H4 (cell line): ENCODE results near the gene PDZD2. TPM values are rescaled to one million over a fixed set of nuclear protein-coding genes. Genes with fewer than 3 reads are reported as not detected.
"Not testable (repeated sequence)": the region's sequence is repeated elsewhere in the genome, so short reads cannot be mapped to it uniquely, and the experiment has no call there.

Experiments used
- DNase-seq: peaks from one replicate; pipeline ENCODE4 v3.0.0-alpha.2; 2015; ENCODE audit warnings: low spot score
- total RNA-seq: library from RNA; depleted of rRNA; stranded (reverse); fragments of >200 nt; shearing (Covaris generic); gene quantifications from 2 replicates; pipeline ENCODE4 v1.2.3, GENCODE V29; 2014

The PDZD2 gene
- total RNA-seq, 1 experiment from 2014 or later, result 1.2 TPM

GRCh38 chr5:31732821-31733220 is 93.9 kb downstream of the PDZD2 start:
- not testable (repeated sequence) for DNase-seq

DNA sequence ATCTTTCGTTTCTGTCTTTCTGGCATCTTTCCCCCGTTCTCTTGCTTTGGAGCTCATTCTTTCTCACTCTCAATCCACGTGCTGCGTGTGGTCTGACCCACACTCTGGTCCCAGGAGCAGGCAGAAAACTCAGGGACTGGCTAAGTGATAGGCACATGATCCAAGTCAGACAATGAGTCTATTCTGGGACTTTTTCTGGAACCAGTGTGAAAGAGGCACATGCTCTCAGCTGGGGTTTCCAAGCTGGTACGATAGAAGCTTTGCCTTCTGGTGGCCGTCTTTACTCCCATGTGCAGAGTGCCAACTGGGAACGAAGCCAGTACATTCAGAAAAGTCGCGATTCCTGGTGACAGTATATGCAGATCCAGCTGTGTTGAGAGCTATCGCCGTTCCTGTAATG is 94.4 kb downstream of the PDZD2 start:
- no peak for DNase-seq

DNA sequence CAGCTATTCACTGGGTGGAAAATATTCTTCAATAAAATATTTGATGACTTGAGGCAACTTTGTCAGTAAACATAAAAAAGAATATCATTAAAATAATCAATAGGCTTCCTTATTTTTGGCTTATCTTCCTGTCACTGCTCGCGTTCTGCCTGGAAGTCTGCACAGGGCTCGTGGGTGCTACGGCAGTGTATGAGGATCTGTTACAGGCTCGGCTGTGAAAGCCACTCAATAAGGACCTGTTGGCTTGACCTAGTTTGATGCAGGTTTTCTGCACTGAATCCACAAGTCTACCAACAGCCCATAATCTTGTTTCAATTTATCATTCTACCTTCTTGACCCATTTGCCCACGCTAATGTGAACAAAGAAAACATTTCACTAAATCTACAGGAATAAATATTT is 97.2 kb downstream of the PDZD2 start:
- DNase-seq, result no peak

DNA sequence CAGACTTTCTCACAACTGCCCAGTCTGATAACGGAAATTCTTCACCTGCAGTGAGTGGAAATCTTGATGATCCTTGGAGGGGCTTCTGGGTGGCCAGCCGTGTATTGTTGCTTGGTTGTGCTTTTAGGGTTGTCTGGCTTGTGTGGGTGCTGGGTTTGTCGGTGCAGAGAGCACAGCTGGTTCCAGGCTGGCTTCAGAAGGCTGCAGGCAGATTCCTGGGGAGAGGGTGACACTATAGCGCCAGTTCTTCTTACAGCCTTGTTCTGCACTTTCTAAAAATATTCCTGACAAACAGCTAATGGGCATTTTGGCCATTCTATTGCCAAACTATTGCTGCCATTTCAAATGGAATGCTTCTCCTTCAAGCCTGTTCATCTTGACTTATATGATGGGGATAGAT is 99.3 kb downstream of the PDZD2 start:
- DNase-seq, result no peak

GRCh38 chr5:31741496-31741895 is 102.6 kb downstream of the PDZD2 start:
- DNase-seq, result no peak

DNA sequence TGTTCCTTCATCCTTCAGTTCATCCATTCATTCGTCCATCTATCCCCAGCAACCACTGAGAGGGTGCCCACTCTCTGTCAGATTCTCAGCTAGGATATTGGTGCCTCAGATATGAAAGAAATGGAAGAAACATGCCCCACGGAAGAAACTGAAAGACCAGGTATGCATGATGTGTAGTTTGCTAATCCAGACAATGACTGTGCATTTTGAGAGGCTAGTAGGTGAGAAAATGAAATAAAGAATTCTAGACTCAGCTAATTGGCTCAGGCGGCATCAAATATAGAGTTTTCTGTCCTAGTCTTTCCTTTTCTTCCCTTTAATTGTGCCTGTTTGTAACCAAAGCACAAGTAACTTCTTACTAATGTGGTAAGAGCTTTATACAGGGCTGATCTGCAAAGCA is 104.7 kb downstream of the PDZD2 start:
- no peak for DNase-seq

GRCh38 chr5:31748458-31749172 is 109.7 kb downstream of the PDZD2 start:
- DNase-seq, result no peak

DNA sequence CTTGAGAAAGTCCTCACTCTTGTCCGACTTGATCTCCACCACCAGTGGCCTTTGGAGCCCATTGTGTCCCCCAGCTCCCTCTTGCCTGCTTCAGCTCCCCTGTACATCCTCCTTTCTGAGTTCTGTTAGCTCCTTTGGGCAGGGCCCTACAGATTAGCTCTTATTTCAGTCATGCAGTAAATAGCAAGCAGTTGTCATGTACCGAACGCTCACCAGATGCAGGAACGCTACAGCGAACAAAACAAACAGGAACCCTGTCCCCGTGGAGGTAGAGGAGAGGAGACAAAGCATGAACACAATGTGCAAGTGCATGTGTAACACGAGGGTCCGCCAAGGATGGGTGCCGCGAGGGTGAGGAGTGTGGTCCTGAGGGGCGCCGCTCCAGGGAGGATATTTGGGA is 111.3 kb downstream of the PDZD2 start:
- no peak for DNase-seq

DNA sequence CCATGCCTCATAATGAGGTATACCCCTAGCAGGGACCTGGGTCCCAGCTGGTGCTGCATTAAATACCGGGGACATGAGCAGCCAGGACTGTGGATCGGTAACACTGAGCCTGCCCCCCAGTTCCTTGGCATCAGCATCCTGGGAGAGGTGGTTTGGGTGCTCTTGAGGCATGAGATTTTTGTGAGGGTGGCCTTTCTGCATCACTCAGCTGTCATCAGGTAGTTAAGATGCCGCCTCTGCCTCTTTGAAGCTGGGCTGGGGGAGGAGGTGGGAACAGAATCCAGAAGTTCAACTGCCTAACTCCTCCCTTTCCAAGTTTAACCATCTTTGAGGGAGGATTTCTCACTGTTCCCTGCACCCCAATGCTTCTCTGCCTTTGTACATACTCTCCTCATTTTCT is 112.7 kb downstream of the PDZD2 start:
- DNase-seq, result no peak

GRCh38 chr5:31753700-31754357 is 114.9 kb downstream of the PDZD2 start:
- no peak for DNase-seq

GRCh38 chr5:31754358-31754704 is 115.4 kb downstream of the PDZD2 start:
- no peak for DNase-seq

GRCh38 chr5:31754741-31755675 is 116.1 kb downstream of the PDZD2 start:
- DNase-seq, result no peak

DNA sequence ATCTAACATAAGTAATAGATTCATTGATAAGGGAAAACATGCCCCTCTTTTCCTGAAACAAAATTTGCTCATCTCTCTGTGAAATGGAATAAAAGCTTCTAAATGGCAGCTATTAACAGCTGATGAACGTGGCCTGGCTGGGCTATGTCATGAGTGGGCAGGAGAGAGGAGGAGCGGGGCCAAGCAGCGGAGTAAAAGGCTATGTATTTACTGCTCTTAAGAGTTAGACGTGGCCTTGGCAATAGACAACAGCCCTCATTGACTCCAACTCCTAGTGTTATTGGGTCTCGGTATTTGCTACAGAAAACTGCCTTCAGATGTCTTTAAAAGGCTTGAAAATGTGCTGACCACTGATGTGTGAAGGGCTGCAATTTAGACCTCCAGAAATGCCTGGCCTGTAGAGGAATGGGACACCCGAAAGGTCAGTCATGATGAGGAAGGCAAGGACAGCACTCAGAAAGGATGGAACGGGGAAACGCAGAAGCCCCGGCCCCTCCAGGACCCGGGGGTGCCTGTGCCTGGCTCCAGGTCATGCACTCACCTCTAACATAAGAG is 116.8 kb downstream of the PDZD2 start:
- no peak for DNase-seq

DNA sequence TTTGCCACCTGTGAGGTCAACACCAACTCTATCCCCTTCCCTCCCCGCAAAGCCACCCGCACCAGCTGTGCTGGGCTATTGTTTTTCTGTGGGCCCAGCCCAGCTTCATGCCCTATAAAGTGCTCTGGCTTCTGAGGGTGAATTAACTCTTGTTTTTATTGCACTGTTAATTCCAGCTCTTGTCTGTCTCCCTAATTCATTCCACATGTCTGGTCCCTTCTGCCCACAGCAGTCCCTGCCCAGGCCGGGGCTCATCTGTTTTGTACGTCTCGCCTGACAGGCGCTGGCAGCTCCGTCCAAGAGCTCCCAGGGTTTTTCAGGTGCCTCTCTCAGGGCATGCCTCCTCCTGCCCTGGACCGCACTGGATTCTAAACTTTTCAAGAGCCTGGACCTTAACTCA is 118.9 kb downstream of the PDZD2 start:
- DNase-seq, result no peak

- no peak for DNase-seq
Measured at GRCh38 chr5:31758803-31759425, 120.0 kb downstream of the PDZD2 start.

- DNase-seq, result no peak
Measured at GRCh38 chr5:31759925-31760324, 121.0 kb downstream of the PDZD2 start.

- no peak for DNase-seq
Measured at GRCh38 chr5:31761877-31762276, 122.9 kb downstream of the PDZD2 start.

- DNase-seq, result no peak
Measured at GRCh38 chr5:31763424-31763823, 124.5 kb downstream of the PDZD2 start.

GRCh38 chr5:31764687-31765086 is 125.8 kb downstream of the PDZD2 start:
- DNase-seq, result not testable (repeated sequence)

DNA sequence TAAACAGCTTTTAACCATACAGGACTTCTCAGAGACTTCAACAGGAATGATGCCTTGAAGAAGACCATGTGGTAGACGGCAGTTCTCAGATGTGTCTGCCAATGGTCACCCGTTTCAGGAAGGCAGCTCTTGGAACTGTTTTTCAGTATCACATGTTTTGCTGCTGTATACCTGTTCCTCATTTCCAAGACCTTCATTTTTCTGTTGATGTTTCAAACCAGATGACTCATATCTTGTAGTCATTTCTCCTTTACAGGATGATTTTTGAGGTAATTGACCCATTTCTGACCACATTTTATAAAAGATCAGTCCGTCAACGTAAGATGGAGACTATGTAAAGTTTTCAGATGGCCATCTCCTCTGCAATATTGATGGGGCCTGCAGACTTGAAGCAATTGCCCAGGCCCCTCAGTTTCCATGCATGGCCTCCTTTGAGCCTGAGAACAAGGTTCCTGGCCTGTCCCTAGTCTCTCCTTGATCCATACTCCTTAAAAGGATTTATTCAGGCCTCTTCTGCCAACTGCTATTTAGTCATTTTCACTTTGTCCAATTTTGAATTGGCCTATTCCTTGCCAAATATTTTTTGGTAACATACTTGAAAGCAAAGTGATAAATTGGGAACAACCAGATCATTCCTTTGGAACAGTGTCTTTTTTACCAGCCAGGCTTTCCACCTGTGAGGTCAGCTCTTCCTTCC is 128.6 kb downstream of the PDZD2 start:
- no peak for DNase-seq

- DNase-seq, result no peak
Measured at GRCh38 chr5:31768046-31768445, 129.1 kb downstream of the PDZD2 start.
